Stimulated activated CD4-positive, alpha-beta T cell treated with anti-CD3 and anti-CD28 coated beads, Interleukin-15, amount 100 ng/mL, for 1 hour (primary cell): ENCODE results near the gene MC1R.
A peak's percentile ranks its signal among the peaks of the same experiment; 100 is the strongest.
"Not testable (repeated sequence)": the region's sequence is repeated elsewhere in the genome, so short reads cannot be mapped to it uniquely, and the experiment has no call there.

ENCODE experiments used
- DNase-seq, 2 donors: peaks; one replicate each; pipeline ENCODE4 v3.0.0-alpha.2; 2020; ENCODE audit warnings: low read depth in 1 of 2, low spot score in 1 of 2

Gene MC1R

GRCh38 chr16:89918453-89919347 is at the start of gene MC1R:
MC1R (plus strand) TSS chr16:89918862; CDS start chr16:89919259, 397 bp downstream.
- no peak for DNase-seq

- DNase-seq = no peak
These were observed 48.8 kb upstream of the MC1R start for GRCh38 chr16:89869911-89870310.

- DNase-seq = no peak
These were observed 48.2 kb upstream of the MC1R start for GRCh38 chr16:89870440-89870839.

GRCh38 chr16:89871895-89872294 is 46.8 kb upstream of the MC1R start:
- no peak for DNase-seq

- peak; percentile 80 to 82 for DNase-seq
These were observed 45.3 kb upstream of the MC1R start, which contains the start of gene TCF25 for GRCh38 chr16:89873109-89873971. TCF25 (plus strand) TSS chr16:89873592; CDS start chr16:89873668, 76 bp downstream.

GRCh38 chr16:89873972-89874689 is 44.5 kb upstream of the MC1R start:
- peak; percentile 91 to 94 for DNase-seq

GRCh38 chr16:89879123-89879522 is 39.5 kb upstream of the MC1R start:
- DNase-seq = not testable (repeated sequence)

GRCh38 chr16:89880477-89881367 is 37.9 kb upstream of the MC1R start:
- no peak for DNase-seq

- DNase-seq = no peak
These were observed 37.3 kb upstream of the MC1R start for GRCh38 chr16:89881368-89881730.

- no peak for DNase-seq
These were observed 35.2 kb upstream of the MC1R start for GRCh38 chr16:89883346-89884040.

- no peak for DNase-seq
These were observed 34.6 kb upstream of the MC1R start for GRCh38 chr16:89884041-89884421.

GRCh38 chr16:89887243-89887642 is 31.4 kb upstream of the MC1R start:
- no peak for DNase-seq

- no peak for DNase-seq
These were observed 28.5 kb upstream of the MC1R start for GRCh38 chr16:89890200-89890599.

- no peak for DNase-seq
These were observed 27.6 kb upstream of the MC1R start for GRCh38 chr16:89890886-89891657.

- DNase-seq = no peak
These were observed 26.5 kb upstream of the MC1R start for GRCh38 chr16:89892055-89892630.

- DNase-seq = no peak
These were observed 26.0 kb upstream of the MC1R start for GRCh38 chr16:89892635-89893034.

- no peak for DNase-seq
These were observed 24.8 kb upstream of the MC1R start for GRCh38 chr16:89893642-89894548.
